ENCODE measurements around the gene ACVRL1.
"Not testable (repeated sequence)": the region's sequence is repeated elsewhere in the genome, so short reads cannot be mapped to it uniquely, and the experiment has no call there.

Gene ACVRL1

DNA sequence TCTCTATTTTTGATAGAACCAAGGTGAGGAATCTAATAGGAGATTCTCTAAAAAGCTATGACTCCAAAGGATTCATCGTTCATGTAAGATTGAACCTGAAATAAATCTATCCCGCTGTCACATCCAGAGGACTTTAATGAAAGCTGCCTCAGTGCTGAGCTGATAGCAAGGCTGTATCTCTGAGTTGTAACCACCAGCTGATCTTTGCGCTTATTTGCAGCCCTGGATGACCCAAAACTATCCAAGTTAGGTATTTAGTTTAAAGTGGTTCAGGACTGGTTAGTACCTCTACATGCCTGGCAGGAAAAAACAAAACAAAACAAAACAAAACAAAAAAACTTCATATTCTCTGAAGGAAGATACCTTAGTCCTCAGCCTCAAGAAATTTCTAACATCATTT, 28.2 kb upstream of the ACVRL1 start:
- Histone ChIP-seq H3K4me3 (ENCODE audit: low read length) (no peak overlapping the region), H3K4me1 (ENCODE audit: insufficient read depth, low read length) (no peaks in the 10 kb centered on the region), H3K9me3 (ENCODE audit: insufficient read depth, low read depth, low read length) (no peaks in the 10 kb centered on the region), H3K27me3 (ENCODE audit: insufficient read depth, low read length) (no peaks in the 10 kb centered on the region), H3K36me3 (ENCODE audit: insufficient read depth, low read depth, low read length) (no peaks in the 10 kb centered on the region), H3K27ac (ENCODE audit: low read length) (no peak overlapping the region), H3K9ac (ENCODE audit: low read depth, low read length) (no peak overlapping the region)

DNA sequence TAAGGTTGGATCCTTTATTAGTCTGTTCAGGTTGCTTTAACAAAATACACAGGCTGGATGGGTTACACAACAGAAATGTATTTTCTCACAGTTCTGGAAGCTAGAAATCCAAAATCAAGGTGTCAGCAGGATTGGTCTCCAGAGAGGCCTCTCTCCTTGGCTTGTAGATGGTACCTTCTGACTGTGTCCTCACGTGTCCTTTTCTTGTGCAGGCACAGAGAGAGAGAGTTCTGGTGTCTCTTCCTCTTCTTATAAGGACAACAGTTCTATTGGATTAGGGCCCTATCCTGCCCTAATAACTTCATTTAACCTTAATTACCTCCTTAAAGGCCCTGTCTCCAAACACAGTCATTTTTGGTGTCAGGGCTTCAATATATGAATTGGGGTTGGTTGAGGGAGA, 24.0 kb upstream of the ACVRL1 start:
- Histone ChIP-seq H3K27ac (ENCODE audit: low read length) (no peak overlapping the region), H3K27me3 (ENCODE audit: insufficient read depth, low read length) (peaks cover 4% of the 10 kb centered on the region), H3K4me3 (ENCODE audit: low read length) (no peak overlapping the region)

DNA sequence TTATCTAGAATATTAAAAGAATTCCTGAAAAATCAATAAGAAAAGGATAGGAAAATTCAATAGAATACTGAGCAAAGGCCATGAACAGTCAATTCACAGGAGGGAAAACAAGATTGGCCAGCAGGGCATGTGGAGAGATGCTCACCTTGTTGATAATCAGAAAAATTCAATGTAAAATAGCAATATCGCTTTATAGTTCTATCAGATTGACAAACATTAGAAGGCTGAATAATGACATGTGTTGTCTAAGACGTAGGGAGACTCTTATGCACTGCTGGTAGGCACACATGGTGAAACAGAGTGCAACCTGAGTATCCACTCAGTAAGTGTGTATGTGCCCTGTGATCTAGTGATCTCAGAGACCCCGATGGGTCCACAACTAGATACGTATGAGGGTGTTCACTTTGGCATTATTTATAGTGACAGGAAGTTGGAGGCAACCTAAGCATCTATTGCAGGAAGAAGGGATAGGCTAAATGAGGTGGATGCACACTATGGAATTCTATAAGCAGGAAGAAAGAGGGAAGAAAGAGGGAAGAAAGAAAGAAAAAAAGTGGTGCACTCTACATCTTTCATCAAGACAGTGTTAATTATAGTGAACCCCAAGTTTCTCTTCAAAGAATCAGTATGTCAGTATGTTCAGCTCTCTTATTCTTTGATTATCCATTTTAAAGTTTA, 23.2 kb upstream of the ACVRL1 start:
- H3K4me1 ChIP-seq (ENCODE audit: insufficient read depth, low read length) = peaks cover 4% of the 10 kb centered on the region; the same call in 1 of the 2 replicates
- no peak overlapping the region for H3K27ac ChIP-seq (ENCODE audit: low read length)
- no peaks in the 10 kb centered on the region for H3K36me3 ChIP-seq (ENCODE audit: insufficient read depth, low read depth, low read length)
- H3K9me3 ChIP-seq (ENCODE audit: insufficient read depth, low read depth, low read length) = no peaks in the 10 kb centered on the region
- H3K9ac ChIP-seq (ENCODE audit: low read depth, low read length) = no peak overlapping the region
- peaks cover 12% of the 10 kb centered on the region for H3K27me3 ChIP-seq (ENCODE audit: insufficient read depth, low read length)
- no peak overlapping the region for H3K4me3 ChIP-seq (ENCODE audit: low read length)

More for the DNA sequence above, 24.0 kb upstream of the ACVRL1 start:
- Histone ChIP-seq H3K9ac (ENCODE audit: low read depth, low read length) (no peak overlapping the region), H3K4me1 (ENCODE audit: insufficient read depth, low read length) (peaks cover 4% of the 10 kb centered on the region; the same call in 1 of the 2 replicates), H3K9me3 (ENCODE audit: insufficient read depth, low read depth, low read length) (no peaks in the 10 kb centered on the region), H3K36me3 (ENCODE audit: insufficient read depth, low read depth, low read length) (no peaks in the 10 kb centered on the region)

- Histone ChIP-seq H3K9ac (ENCODE audit: low read depth, low read length) (no peak overlapping the region), H3K27ac (ENCODE audit: low read length) (no peak overlapping the region)
Observed at GRCh38 chr12:51884676-51885229, 22.6 kb upstream of the ACVRL1 start.

GRCh38 chr12:51885294-51886020, 21.8 kb upstream of the ACVRL1 start:
- H3K27ac ChIP-seq (ENCODE audit: low read length); H3K36me3 ChIP-seq (ENCODE audit: insufficient read depth, low read depth, low read length); H3K4me3 ChIP-seq (ENCODE audit: low read length); H3K9ac ChIP-seq (ENCODE audit: low read depth, low read length); H3K4me1 ChIP-seq (ENCODE audit: insufficient read depth, low read length); H3K9me3 ChIP-seq (ENCODE audit: insufficient read depth, low read depth, low read length): not testable (repeated sequence)
- peaks cover 14% of the 10 kb centered on the region for H3K27me3 ChIP-seq (ENCODE audit: insufficient read depth, low read length)

More at GRCh38 chr12:51884676-51885229, 22.6 kb upstream of the ACVRL1 start:
- Histone ChIP-seq H3K36me3 (ENCODE audit: insufficient read depth, low read depth, low read length) (no peaks in the 10 kb centered on the region), H3K4me3 (ENCODE audit: low read length) (no peak overlapping the region), H3K4me1 (ENCODE audit: insufficient read depth, low read length) (peaks cover 4% of the 10 kb centered on the region; the same call in 1 of the 2 replicates), H3K9me3 (ENCODE audit: insufficient read depth, low read depth, low read length) (no peaks in the 10 kb centered on the region), H3K27me3 (ENCODE audit: insufficient read depth, low read length) (peaks cover 14% of the 10 kb centered on the region)

- no peaks in the 10 kb centered on the region for H3K9me3 ChIP-seq (ENCODE audit: insufficient read depth, low read depth, low read length)
- no peak overlapping the region for H3K9ac ChIP-seq (ENCODE audit: low read depth, low read length)
- H3K27me3 ChIP-seq (ENCODE audit: insufficient read depth, low read length) = peaks cover 14% of the 10 kb centered on the region
- H3K36me3 ChIP-seq (ENCODE audit: insufficient read depth, low read depth, low read length) = no peaks in the 10 kb centered on the region
- peaks cover 4% of the 10 kb centered on the region; the same call in 1 of the 2 replicates for H3K4me1 ChIP-seq (ENCODE audit: insufficient read depth, low read length)
- H3K4me3 ChIP-seq (ENCODE audit: low read length) = no peak overlapping the region
- H3K27ac ChIP-seq (ENCODE audit: low read length) = no peak overlapping the region
Observed at GRCh38 chr12:51886021-51886710, 21.1 kb upstream of the ACVRL1 start.

- Histone ChIP-seq H3K36me3 (ENCODE audit: insufficient read depth, low read depth, low read length) (no peaks in the 10 kb centered on the region), H3K27ac (ENCODE audit: low read length) (no peak within 1 kb of the TSS), H3K4me3 (ENCODE audit: low read length) (peak within 1 kb of the TSS; percentile 65), H3K27me3 (ENCODE audit: insufficient read depth, low read length) (peaks cover 14% of the 10 kb centered on the region), H3K4me1 (ENCODE audit: insufficient read depth, low read length) (peaks cover 4% of the 10 kb centered on the region; the same call in 1 of the 2 replicates), H3K9ac (ENCODE audit: low read depth, low read length) (no peak within 1 kb of the TSS), H3K9me3 (ENCODE audit: insufficient read depth, low read depth, low read length) (no peaks in the 10 kb centered on the region)
Observed at GRCh38 chr12:51887476-51888315, 19.6 kb upstream of the ACVRL1 start, which contains the start of gene ANKRD33. Gene ANKRD33, plus strand, starts transcription at chr12:51888103. Its CDS starts 84 bp downstream, at chr12:51888187.

DNA sequence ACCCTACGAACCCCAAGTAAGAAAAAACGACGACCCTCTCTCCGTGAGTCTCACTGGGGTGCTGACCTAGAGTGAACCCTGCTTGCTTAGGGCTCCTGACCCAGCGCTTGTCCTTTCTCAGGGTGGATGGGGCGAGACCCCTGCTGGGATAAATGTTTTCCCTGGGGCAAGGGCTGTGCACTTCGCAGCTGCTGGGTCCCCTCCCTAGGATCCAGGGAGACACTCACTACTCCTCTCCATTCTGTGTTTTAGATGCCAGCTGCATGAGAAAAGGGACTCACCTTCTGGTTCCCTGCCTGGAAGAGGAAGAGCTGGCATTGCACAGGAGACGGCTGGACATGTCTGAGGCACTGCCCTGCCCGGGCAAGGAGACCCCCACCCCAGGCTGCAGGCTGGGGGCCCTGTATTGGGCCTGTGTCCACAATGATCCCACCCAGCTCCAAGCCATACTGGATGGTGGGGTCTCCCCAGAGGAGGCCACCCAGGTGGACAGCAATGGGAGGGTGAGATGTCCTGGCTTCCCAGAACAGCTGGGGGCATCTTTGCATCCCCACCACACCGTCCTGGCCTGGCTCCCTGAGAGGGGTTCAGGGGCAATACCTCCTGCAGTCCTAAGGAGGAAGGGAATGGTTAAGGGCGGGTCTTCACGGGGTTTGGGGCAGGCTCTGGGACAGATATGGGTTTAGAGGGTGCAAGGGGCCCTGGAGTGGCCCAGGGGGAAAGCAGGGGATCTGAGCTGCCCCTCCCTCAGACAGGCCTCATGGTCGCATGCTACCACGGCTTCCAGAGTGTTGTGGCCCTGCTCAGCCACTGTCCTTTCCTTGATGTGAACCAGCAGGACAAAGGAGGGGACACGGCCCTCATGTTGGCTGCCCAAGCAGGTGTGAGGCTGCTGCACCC, 18.7 kb upstream of the ACVRL1 start:
- Histone ChIP-seq H3K27me3 (ENCODE audit: insufficient read depth, low read length) (peaks cover 14% of the 10 kb centered on the region), H3K9me3 (ENCODE audit: insufficient read depth, low read depth, low read length) (no peaks in the 10 kb centered on the region), H3K9ac (ENCODE audit: low read depth, low read length) (no peak overlapping the region), H3K4me3 (ENCODE audit: low read length) (peak overlapping the region; percentile 65), H3K27ac (ENCODE audit: low read length) (no peak overlapping the region), H3K4me1 (ENCODE audit: insufficient read depth, low read length) (peaks cover 4% of the 10 kb centered on the region; the same call in 1 of the 2 replicates), H3K36me3 (ENCODE audit: insufficient read depth, low read depth, low read length) (no peaks in the 10 kb centered on the region)

DNA sequence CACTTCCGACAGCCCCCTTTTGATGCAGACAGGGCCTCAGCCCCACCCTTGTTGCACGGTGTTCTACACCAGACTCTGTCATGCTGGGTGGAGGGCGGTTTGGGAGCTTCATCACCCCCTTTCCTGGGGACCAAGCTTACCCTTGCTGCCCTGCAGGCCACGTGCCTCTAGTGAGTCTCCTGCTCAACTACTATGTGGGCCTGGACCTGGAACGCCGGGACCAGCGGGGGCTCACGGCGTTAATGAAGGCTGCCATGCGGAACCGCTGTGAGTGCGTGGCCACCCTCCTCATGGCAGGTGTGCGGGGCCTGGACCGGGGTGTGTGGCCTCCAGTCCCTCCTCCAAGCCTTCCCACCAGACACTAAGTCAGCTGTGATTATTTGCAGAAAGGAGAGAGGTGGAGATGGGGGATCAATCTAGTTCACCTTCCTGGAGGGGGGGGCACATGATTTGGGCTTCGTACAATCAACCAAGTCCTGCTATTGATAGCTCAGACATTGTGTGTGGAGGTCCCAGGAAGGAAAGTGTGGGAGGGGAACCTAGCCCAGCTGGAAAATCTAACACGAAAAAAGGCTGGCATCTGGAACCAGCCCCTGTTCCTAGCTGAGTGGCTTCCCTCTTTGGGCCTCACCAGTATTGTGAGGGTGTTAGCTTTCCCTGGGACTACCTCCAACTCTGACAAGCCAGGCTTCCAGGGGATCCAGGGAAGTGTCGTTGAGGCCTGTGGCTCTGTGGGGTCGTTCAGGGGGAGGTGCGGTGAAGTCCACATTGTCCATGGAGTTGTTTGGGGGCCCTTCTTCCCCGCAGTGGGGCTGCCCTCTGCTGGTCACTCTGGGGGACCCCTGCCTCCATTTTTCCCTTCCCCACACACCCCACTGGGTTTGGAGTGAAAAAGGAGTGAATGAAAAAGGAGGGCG, 17.8 kb upstream of the ACVRL1 start:
- no peak overlapping the region for H3K4me3 ChIP-seq (ENCODE audit: low read length)
- peaks cover 14% of the 10 kb centered on the region for H3K27me3 ChIP-seq (ENCODE audit: insufficient read depth, low read length)
- H3K4me1 ChIP-seq (ENCODE audit: insufficient read depth, low read length) = peaks cover 4% of the 10 kb centered on the region; the same call in 1 of the 2 replicates
- H3K36me3 ChIP-seq (ENCODE audit: insufficient read depth, low read depth, low read length) = no peaks in the 10 kb centered on the region
- H3K27ac ChIP-seq (ENCODE audit: low read length) = no peak overlapping the region
- no peak overlapping the region for H3K9ac ChIP-seq (ENCODE audit: low read depth, low read length)
- H3K9me3 ChIP-seq (ENCODE audit: insufficient read depth, low read depth, low read length) = no peaks in the 10 kb centered on the region

Measured in iPS-20b (cell line).